Tibial nerve (tissue), 4 donors: Measurements from ENCODE around the gene LMF2.

Experiments used
- EP300 ChIP-seq, 2 donors: sonication (generic); formaldehyde crosslinking; IDR thresholded peaks; one replicate each; pipeline ENCODE4 v1.6.1; 2017; ENCODE audit warnings: antibody characterized with exemption in 2 of 2, mild to moderate bottlenecking in 1 of 2
- TF ChIP-seq, protein P1 (sequence below), 5 experiments: fragments of 200-600 bp in 3 of 5; fragments of 450-650 bp in 2 of 5; sonication (generic) in 3 of 5; IDR thresholded peaks; one replicate each; pipeline ENCODE4 v1.5.1; 2016 to 2019; ENCODE audit warnings: antibody characterized with exemption in 5 of 5, mild to moderate bottlenecking in 3 of 5, moderate library complexity in 2 of 5

DNA sequence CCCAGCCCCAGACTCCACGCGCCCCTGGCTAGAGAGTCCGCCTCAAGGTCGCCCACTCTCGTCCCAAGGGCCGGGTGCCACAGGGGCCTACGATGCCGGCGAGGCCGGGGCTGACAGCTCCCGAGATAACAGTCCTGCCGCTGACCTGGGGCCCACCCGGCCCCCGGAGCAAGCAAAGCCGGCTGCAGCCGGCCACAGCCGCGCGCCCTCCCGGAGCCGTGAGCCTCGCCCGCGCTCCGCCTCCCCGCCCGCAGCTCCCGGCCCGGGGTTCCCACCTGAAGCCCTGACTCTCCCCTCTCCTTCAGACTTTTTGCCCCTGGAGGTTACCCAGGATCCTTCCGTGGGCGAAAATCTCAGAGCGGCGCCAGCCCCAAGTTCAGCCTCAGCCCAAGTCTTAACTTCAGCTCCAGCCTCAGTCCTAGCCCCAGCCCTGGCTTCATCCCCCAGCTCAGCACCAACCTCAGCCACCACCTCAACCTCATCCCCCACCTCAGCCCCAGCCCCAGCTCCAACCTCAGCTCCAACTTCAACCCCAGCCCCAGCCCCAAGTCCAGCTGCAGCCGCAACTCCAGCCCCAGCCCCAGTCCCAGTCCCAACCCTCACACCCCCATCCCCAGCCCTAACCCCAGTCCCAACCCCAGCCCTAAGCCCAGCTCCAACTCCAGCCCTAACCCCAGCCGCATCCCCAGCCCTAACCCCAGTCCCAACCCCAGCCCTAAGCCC lies 39.9 kb upstream of the LMF2 start:
- TF ChIP-seq, protein P1, sequence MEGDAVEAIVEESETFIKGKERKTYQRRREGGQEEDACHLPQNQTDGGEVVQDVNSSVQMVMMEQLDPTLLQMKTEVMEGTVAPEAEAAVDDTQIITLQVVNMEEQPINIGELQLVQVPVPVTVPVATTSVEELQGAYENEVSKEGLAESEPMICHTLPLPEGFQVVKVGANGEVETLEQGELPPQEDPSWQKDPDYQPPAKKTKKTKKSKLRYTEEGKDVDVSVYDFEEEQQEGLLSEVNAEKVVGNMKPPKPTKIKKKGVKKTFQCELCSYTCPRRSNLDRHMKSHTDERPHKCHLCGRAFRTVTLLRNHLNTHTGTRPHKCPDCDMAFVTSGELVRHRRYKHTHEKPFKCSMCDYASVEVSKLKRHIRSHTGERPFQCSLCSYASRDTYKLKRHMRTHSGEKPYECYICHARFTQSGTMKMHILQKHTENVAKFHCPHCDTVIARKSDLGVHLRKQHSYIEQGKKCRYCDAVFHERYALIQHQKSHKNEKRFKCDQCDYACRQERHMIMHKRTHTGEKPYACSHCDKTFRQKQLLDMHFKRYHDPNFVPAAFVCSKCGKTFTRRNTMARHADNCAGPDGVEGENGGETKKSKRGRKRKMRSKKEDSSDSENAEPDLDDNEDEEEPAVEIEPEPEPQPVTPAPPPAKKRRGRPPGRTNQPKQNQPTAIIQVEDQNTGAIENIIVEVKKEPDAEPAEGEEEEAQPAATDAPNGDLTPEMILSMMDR (IDR thresholded peaks at IDR 0.05) = no peak
- no peak for TF ChIP-seq EP300 (IDR thresholded peaks at IDR 0.05)
